UCSD-AML1 (cell line): ENCODE data around the gene IPPK.
A peak's percentile ranks its signal among the peaks of the same experiment; 100 is the strongest.
"Not testable (repeated sequence)": the region's sequence is repeated elsewhere in the genome, so short reads cannot be mapped to it uniquely, and the experiment has no call there.

Experiments
- DNase-seq: peaks from one replicate; lab custom pipeline; 2025; ENCODE audit not compliant: unreplicated experiment; lab: John Stamatoyannopoulos, UW

The IPPK gene

GRCh38 chr9:92598382-92598781, 71.5 kb downstream of the IPPK start:
- no peak for DNase-seq

GRCh38 chr9:92595930-92596329, 74.0 kb downstream of the IPPK start:
- DNase-seq = no peak

GRCh38 chr9:92595075-92595474, 74.9 kb downstream of the IPPK start:
- DNase-seq = not testable (repeated sequence)

GRCh38 chr9:92592946-92593861, 76.7 kb downstream of the IPPK start:
- DNase-seq = no peak

- DNase-seq = no peak
Measured at GRCh38 chr9:92592537-92592936, 77.4 kb downstream of the IPPK start.

GRCh38 chr9:92590377-92590776, 79.6 kb downstream of the IPPK start:
- peak; percentile 54 for DNase-seq

GRCh38 chr9:92589923-92590322, 80.0 kb downstream of the IPPK start:
- no peak for DNase-seq

- DNase-seq = no peak
Measured at GRCh38 chr9:92576175-92576574, 93.8 kb downstream of the IPPK start.

- DNase-seq = not testable (repeated sequence)
Measured at GRCh38 chr9:92573612-92574011, 96.3 kb downstream of the IPPK start.

GRCh38 chr9:92571871-92572270, 98.1 kb downstream of the IPPK start:
- DNase-seq = not testable (repeated sequence)

- DNase-seq = no peak
Measured at GRCh38 chr9:92564982-92565381, 104.9 kb downstream of the IPPK start.

GRCh38 chr9:92564504-92564903, 105.4 kb downstream of the IPPK start:
- no peak for DNase-seq
